GM21360 (cell line): ENCODE results near the gene RCOR1.
A peak's percentile ranks its signal among the peaks of the same experiment; 100 is the strongest.

ENCODE experiments used
- ATAC-seq: cut with Tn5 transposase; IDR thresholded peaks from one replicate; pipeline ENCODE4 v1.9.1; 2021; ENCODE audit warnings: mild to moderate bottlenecking, moderate library complexity; ENCODE audit not compliant: unreplicated experiment

RCOR1 gene

DNA sequence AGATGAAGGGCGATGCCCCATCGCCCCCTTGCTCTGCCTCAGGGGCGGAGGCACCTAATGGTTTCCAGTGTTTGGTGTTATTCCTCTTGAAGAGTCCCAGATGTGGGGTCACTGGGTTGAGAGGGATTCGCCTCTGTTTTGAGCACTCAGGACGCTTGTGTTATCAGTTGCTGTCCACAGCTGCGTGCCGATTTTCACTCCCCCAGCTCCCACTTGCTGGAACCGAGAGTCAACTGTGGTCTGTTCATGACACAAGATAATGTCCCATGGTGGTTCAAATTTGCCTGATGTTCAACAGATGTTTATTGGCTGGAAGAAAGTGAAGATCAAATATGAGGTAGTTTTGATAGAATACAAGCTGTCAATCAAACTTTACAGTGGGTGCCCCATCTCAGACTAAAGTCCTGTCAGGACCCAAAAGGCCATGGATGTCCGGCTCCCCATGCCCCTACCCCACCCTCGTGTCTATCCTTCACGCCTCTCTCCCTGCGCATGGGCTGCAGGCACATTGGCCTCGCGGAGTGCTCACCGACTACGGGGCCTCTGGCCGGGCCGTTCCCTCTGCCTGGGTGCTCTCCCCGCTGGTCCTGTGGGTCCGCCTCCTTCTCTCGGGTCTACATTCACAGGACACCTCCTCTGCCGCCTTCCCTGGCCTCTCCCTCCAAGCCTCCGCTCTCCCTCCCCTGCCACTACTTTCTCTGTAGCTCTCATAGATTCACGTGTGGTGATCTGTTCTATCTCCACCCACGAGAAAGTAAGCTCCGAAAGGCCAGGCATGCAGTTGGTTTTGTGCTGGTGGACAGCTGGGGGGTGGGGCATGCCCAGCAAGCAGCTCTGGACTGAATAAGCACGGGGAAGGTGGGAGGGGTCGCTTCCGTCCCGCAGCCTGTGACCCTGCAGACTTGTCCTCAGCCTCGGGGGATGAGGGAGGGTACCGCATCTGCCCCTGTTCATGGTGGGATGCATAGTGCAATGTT is 178.0 kb downstream of the RCOR1 start:
- ATAC-seq, result no peak

- ATAC-seq, result no peak
These were observed 178.7 kb downstream of the RCOR1 start for GRCh38 chr14:102771144-102771543.

DNA sequence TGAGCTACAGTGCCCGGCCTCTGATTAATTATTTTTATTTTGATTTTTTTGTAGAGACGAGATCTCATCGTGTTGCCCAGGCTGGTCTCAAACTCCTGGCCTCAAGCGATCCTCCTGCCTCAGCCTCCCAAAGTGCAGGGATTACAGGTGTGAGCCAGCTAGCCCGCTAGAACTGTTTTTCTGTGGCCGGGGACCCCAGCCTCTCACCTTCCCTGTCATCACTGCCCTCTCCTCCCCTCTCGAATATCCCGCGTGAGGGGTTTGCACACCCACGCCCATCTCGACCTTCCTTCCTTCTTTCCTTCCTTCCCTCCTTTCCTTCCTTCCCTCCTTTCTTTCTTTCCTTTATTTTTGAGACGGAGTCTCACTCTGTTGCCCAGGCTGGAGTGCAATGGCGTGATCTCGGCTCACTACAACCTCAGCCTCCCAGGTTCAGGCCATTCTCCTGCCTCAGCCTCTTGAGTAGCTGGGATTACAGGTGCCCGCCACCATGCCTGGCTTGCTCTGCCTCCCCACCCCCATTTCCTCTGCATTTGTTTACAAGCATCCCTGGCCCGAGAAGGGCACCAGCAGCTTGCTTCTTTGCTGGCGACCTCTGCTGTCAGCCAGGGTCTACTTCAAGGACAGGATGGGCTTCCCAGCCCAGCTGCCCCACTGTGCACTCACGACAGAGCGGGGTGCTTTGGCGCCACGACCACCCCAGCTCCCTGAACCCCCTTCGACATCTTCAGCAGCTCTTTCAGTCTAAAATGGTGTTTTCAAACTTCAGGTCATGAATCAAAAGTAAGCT is 180.5 kb downstream of the RCOR1 start:
- ATAC-seq, result no peak

DNA sequence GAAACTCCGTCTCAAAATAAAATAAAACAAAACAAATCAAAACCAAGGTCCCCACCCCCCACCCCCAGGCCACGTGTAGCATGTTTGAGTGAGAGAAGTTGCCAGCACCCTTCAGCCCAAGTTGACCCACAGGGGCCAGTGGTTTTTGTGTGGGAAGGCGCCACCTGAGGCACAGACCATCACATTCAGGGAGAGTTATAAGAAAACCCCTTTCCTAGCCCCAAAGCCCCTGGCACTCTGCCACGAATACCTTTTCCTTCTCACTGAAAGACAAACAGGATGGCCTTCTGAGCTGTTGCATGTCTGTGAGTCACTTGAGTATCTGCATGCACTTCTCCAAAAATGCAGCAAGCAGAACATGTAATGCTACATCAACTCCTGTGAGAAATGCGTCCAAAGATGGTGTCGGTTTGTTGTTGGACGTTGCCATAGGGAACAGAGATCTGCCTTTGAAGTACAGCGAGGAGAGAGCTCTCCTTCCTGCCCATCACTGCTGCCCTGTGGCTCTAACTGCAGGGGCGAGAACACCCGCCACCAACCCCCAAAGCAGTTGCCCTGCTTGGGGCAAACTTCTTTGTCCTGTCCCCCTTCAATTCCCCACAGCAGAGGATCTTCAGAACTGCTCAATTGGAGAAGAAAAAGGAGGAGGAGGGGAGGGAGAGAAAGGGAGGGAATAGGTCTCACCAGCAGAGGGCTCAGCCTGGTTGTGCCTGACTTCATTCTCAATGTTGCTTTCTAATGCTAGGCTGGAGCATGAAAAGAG is 182.1 kb downstream of the RCOR1 start:
- ATAC-seq, result peak; percentile 30

DNA sequence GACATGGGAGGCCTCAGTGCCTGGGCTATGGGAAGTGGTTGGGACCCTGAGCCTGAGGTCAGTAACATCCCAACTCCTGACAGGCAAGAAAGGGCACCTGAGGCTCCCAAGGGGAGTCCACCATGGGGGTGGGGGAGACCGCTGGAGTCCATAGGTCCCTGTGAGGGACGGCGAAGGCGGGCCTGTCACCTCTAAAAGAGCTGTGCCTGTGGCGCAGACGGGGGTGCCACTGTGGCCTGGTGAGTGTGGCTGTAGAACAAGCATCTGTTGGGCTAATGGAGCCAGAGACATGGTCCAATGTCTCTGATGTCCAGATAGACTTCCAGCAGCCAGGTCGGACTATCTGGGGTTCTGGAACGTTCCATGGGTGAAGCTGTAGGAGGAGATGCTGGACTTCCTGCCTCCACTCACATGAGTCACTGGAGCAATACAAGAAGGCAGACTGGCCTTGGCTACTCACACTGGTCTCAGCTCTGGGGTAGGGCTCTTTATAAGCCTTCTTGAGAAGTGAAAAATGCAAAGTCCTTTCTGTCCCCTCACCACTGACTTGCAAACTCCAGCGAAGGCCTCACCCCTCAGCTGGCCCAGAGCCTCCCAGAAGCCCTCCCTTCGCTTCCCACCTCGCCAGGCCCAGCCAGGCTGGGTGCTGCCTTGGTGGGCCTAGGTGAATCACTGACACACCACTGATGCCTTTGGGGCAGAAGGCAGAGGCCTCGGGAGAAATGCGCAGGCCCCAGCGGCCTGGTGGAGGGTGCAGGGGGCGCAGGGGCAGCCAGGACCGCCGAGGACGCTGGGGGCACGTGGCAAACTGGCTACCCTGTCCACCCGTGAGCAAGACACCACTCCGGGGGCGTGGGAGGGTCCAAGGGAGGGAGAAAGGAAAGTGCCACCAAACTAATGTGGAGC is 183.7 kb downstream of the RCOR1 start:
- ATAC-seq, result no peak

- peak; percentile 41 for ATAC-seq
These were observed 184.6 kb downstream of the RCOR1 start, which contains the start of gene TRAF3 for GRCh38 chr14:102776761-102777710. Gene TRAF3, plus strand, starts transcription at chr14:102777449. Its CDS starts 92,753 bp downstream, at chr14:102870202.

DNA sequence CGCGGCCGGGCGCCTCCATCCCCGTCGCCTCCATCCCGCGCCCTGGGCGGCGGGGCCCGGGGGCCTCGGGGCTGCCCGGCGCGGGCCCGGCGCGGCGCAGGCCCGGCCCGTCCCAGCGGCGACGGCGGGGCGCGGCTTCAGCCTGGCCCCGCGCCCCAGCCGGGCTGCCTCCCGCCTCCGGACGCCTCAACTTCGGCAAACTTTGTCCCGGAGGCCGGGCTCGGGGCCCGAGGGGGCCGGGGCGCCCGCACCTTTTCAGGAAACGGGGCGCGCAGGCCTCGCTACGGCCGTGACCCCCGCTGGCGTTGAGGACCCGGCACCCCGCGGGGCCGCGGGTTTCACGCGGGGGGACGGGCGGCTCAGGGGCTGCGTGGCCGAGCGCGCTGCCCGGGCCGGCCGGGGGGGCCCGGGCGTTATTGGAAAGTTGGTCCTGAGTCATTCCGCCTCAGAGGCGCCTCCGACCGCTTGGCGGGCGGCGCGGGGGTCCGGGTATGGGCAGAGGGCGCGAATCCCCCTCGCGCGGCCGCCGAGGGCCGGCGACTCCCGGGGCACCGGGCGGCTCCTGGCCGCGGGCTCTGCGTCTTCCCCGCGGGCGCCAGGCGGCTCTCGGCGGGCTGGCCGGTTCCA is 185.4 kb downstream of the RCOR1 start:
- peak; percentile 3 for ATAC-seq

- no peak for ATAC-seq
These were observed 186.1 kb downstream of the RCOR1 start for GRCh38 chr14:102778338-102779083.

GRCh38 chr14:102779084-102779462 is 186.6 kb downstream of the RCOR1 start:
- no peak for ATAC-seq

DNA sequence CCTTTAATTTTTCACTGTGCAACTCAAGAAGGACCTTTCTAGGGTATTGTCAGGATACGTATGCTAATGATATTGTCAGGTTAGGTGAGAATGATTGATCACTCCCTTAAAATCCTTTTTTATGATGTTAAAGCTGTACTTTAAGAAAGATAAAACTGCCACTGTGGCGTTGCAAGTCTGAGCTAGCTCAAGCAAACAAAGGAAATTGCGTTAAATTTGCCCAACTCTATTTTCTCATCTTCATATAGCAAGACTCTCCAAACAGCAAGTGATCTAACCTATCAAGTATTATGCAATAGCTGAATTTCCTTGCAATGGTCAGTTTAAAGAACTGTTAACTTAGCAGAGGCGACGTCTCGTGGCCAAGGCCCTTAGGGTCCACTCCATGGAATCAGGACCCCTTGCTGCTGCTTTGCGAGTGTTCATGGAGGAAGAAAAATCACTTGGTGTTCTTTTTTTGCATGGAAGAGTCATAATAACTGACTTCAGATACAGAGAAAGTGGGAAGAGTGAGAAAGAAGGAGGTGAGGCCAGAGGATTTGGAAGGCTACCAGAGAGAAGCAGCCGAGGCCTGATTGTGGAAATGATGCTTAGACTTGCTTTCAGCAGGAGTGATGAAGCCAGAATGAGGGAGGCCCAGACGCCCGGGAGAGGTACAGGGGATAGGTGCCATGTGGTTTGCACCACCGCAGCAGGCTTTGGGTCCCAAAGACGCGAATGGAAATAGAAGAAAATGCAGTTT is 187.3 kb downstream of the RCOR1 start:
- no peak for ATAC-seq
